Measurements from ENCODE around the gene NUDT12.

- no peak for TF ChIP-seq ADNP (CRISPR knock-in tag; IDR thresholded peaks at IDR 0.05)
- no peak for TF ChIP-seq KDM5A (IDR thresholded peaks at IDR 0.05; ENCODE audit: borderline replicate concordance, low read length)
- TF ChIP-seq PCBP2 (optimal IDR thresholded peaks at IDR 0.05; ENCODE audit: low read depth, low read length, poor library complexity, severe bottlenecking) = no peak
- TF ChIP-seq ZNF747 (CRISPR knock-in tag; IDR thresholded peaks at IDR 0.05; ENCODE audit: borderline replicate concordance) = no peak
- TF ChIP-seq BHLHE40 (IDR thresholded peaks at IDR 0.05; ENCODE audit: low read length) = no peak
- no peak for TF ChIP-seq ZNF354B (CRISPR knock-in tag; IDR thresholded peaks at IDR 0.05)
- no peak for TF ChIP-seq CBX5 (CRISPR knock-in tag; IDR thresholded peaks at IDR 0.05; ENCODE audit: borderline replicate concordance)
- no peak for TF ChIP-seq TCF7L2 (IDR thresholded peaks at IDR 0.05; ENCODE audit: low read depth, low read length)
- no peak for TF ChIP-seq FOSL1 (CRISPR knock-in tag; IDR thresholded peaks at IDR 0.05; ENCODE audit: borderline replicate concordance)
- no peak for TF ChIP-seq SP1 (IDR thresholded peaks at IDR 0.05)
- no peak for TF ChIP-seq SP1 (CRISPR knock-in tag; IDR thresholded peaks at IDR 0.05)
- no peak for TF ChIP-seq HMG20A (CRISPR knock-in tag; IDR thresholded peaks at IDR 0.05; ENCODE audit: borderline replicate concordance)
- TF ChIP-seq FOXP1 (IDR thresholded peaks at IDR 0.05) = no peak
- no peak for TF ChIP-seq FOXP1 (CRISPR knock-in tag; IDR thresholded peaks at IDR 0.05)
- TF ChIP-seq PREB (CRISPR knock-in tag; IDR thresholded peaks at IDR 0.05) = no peak
- TF ChIP-seq ZMYM3 (CRISPR knock-in tag; IDR thresholded peaks at IDR 0.05) = no peak
Measured at GRCh38 chr5:103565719-103566118, 3.1 kb upstream of the NUDT12 start.
